Measurements from ENCODE around the gene KLHL22.
"Not testable (repeated sequence)": the region's sequence is repeated elsewhere in the genome, so short reads cannot be mapped to it uniquely, and the experiment has no call there.

Gene KLHL22

GRCh38 chr22:20504293-20504922, 8.8 kb upstream of the KLHL22 start:
- DNase-seq, result not testable (repeated sequence)

- no peak for DNase-seq
These were observed 8.2 kb upstream of the KLHL22 start for GRCh38 chr22:20503816-20504215.

- DNase-seq, result no peak
These were observed 4.2 kb upstream of the KLHL22 start for GRCh38 chr22:20499769-20500168.

GRCh38 chr22:20498913-20499312, 3.3 kb upstream of the KLHL22 start:
- no peak for DNase-seq

- DNase-seq, result no peak
These were observed 1.8 kb upstream of the KLHL22 start for GRCh38 chr22:20497426-20497825.

- DNase-seq, result peak; percentile 42 to 95 (median 89)
These were observed 476 bp upstream of the KLHL22 start for GRCh38 chr22:20495861-20496681.

GRCh38 chr22:20491346-20491745, 4.2 kb downstream of the KLHL22 start:
- DNase-seq, result no peak

- DNase-seq, result no peak
These were observed 4.7 kb downstream of the KLHL22 start for GRCh38 chr22:20490941-20491307.

- DNase-seq, result no peak
These were observed 5.2 kb downstream of the KLHL22 start for GRCh38 chr22:20490183-20490940.

GRCh38 chr22:20488946-20489345, 6.6 kb downstream of the KLHL22 start:
- peak in 1 of 58 donors; percentile 5 for DNase-seq

- no peak for DNase-seq
These were observed 7.9 kb downstream of the KLHL22 start for GRCh38 chr22:20487715-20488114.

GRCh38 chr22:20486229-20486628, 9.4 kb downstream of the KLHL22 start:
- DNase-seq, result no peak

GRCh38 chr22:20484948-20485683, 10.5 kb downstream of the KLHL22 start:
- no peak for DNase-seq

GRCh38 chr22:20483771-20484170, 11.8 kb downstream of the KLHL22 start:
- DNase-seq, result no peak

- not testable (repeated sequence) for DNase-seq
These were observed 12.5 kb downstream of the KLHL22 start for GRCh38 chr22:20483143-20483506.

GRCh38 chr22:20479612-20480196, 15.9 kb downstream of the KLHL22 start:
- no peak for DNase-seq

- not testable (repeated sequence) for DNase-seq
These were observed 17.5 kb downstream of the KLHL22 start for GRCh38 chr22:20478059-20478458.

GRCh38 chr22:20475569-20475968, 20.0 kb downstream of the KLHL22 start:
- not testable (repeated sequence) for DNase-seq

- DNase-seq, result no peak
These were observed 20.5 kb downstream of the KLHL22 start for GRCh38 chr22:20475115-20475436.

GRCh38 chr22:20472629-20473442, 22.8 kb downstream of the KLHL22 start:
- no peak for DNase-seq

Data from anterior cingulate cortex (tissue), 58 donors.